T-cell (primary cell): ENCODE measurements around the gene NCOA7. TPM values are rescaled to one million over a fixed set of nuclear protein-coding genes. Genes with fewer than 3 reads are reported as not detected.

Source experiments
- ATAC-seq, 4 experiments: fragments of 200-7000 bp in 3 of 4; fragments of 150-1000 bp in 1 of 4; cut with Tn5 transposase; replicated peaks in 1 of 4; 1 replicate in 3 of 4; 2 replicates in 1 of 4; pipeline ENCODE4 v1.10.0; 2021; ENCODE audit warnings: moderate library complexity in 3 of 4, mild to moderate bottlenecking in 2 of 4, moderate number of reproducible peaks in 1 of 4
- CTCF ChIA-PET, 2 donors: fragments of 300-600 bp; sonication (Branson Sonifier 250); formaldehyde crosslinking; loops; one replicate each; lab custom pipeline; 2022; ENCODE audit warnings: antibody characterized with exemption in 2 of 2; lab: Charles Lee
- POLR2A ChIA-PET, 2 donors: fragments of 300-600 bp; sonication (Branson Sonifier 250); formaldehyde crosslinking; loops; one replicate each; lab custom pipeline; 2022; ENCODE audit warnings: antibody characterized with exemption in 2 of 2; lab: Charles Lee
- DNase-seq, 35 experiments: peaks; one replicate each; pipeline versions ENCODE4 v3.0.0 to v3.0.0-alpha.2; 2013 to 2023
- H3K27ac ChIP-seq: one replicate; pipeline ENCODE4 v1.5.1; 2013; ENCODE audit warnings: low read length
- H3K27me3 ChIP-seq, 2 experiments: replicated peaks in 1 of 2; 1 replicate in 1 of 2; 2 replicates in 1 of 2; pipeline versions ENCODE4 v1.6.1 to v1.7.0; 2013; ENCODE audit warnings: low read length in 1 of 2, mixed read lengths in 1 of 2; ENCODE audit not compliant: control insufficient read depth in 2 of 2, insufficient read depth in 2 of 2; ENCODE audit errors: extremely low read depth in 1 of 2
- H3K36me3 ChIP-seq, 2 donors: 1 replicate in 1 of 2; 2 replicates in 1 of 2; pipeline versions ENCODE4 v1.6.1 to v1.7.0; 2013; ENCODE audit warnings: low read length in 1 of 2; ENCODE audit not compliant: control insufficient read depth in 2 of 2, insufficient read depth in 1 of 2; ENCODE audit errors: extremely low read depth in 1 of 2
- H3K4me1 ChIP-seq, 2 experiments: 1 replicate in 1 of 2; 2 replicates in 1 of 2; pipeline versions ENCODE4 v1.6.1 to v1.7.0; 2013; ENCODE audit warnings: low read length in 2 of 2, mixed read lengths in 1 of 2; ENCODE audit not compliant: insufficient read depth in 2 of 2, control insufficient read depth in 1 of 2; ENCODE audit errors: extremely low read depth in 1 of 2
- H3K4me3 ChIP-seq, 2 donors: 1 replicate in 1 of 2; 2 replicates in 1 of 2; pipeline versions ENCODE4 v1.5.1 to v1.7.0; 2013; ENCODE audit warnings: mild to moderate bottlenecking in 2 of 2, low read length in 1 of 2, moderate library complexity in 1 of 2; ENCODE audit not compliant: control insufficient read depth in 1 of 2; ENCODE audit errors: extremely low read depth in 1 of 2
- H3K9me3 ChIP-seq: 2 replicates; pipeline ENCODE4 v1.7.0; 2013
- H3K27ac Mint-ChIP-seq, 2 donors: one replicate each; pipeline ENCODE4 v1.8.0; 2020 to 2021; ENCODE audit warnings: mild to moderate bottlenecking in 2 of 2, mixed read lengths in 2 of 2
- H3K27me3 Mint-ChIP-seq, 2 donors: one replicate each; pipeline ENCODE4 v1.8.0; 2021 to 2022; ENCODE audit warnings: mixed read lengths in 2 of 2
- H3K36me3 Mint-ChIP-seq: one replicate; pipeline ENCODE4 v1.8.0; 2021; ENCODE audit warnings: mixed read lengths
- H3K4me1 Mint-ChIP-seq, 3 donors: one replicate each; pipeline ENCODE4 v1.8.0; 2020 to 2022; ENCODE audit warnings: mixed read lengths in 3 of 3, mild to moderate bottlenecking in 1 of 3
- H3K4me3 Mint-ChIP-seq, 3 donors: one replicate each; pipeline ENCODE4 v1.8.0; 2020 to 2022; ENCODE audit warnings: mild to moderate bottlenecking in 3 of 3, mixed read lengths in 3 of 3, moderate library complexity in 3 of 3
- H3K9me3 Mint-ChIP-seq, 3 donors: one replicate each; pipeline ENCODE4 v1.8.0; 2020 to 2022; ENCODE audit warnings: mixed read lengths in 3 of 3
- WGBS: methylation state at CpG from one replicate; pipeline ENCODE4 v1.1.5; 2013; ENCODE audit warnings: missing lambda C conversion rate; ENCODE audit not compliant: insufficient coverage; 5-methylcytosine and 5-hydroxymethylcytosine counted together
- total RNA-seq, 35 experiments: library from RNA in 6 of 35; stranded (reverse) in 6 of 35; fragments of 120-200 nt in 1 of 35; gene quantifications; one replicate each; pipeline versions ENCODE4 v1.2.1 to v1.2.4 and lab custom pipeline; 2013 to 2026

Gene NCOA7
- total RNA-seq, 5 donors from 2014 or later (not counting 1 experiment from before 2014, with no cell fraction given) = 40.3 to 51.6 (median 46.4) TPM

- no CpG with 5 or more reads among the region's 1 CpG for WGBS
- Histone ChIP-seq H3K27me3 (no peaks in the 10 kb centered on the region), H3K9me3 (no peaks in the 10 kb centered on the region), H3K27ac (no peak overlapping the region), H3K4me1 (no peaks in the 10 kb centered on the region), H3K4me3 (no peak overlapping the region), H3K36me3 (peaks cover 5 to 61% of the 10 kb centered on the region in 2 donors)
- Mint-ChIP-seq H3K4me3 (no peak overlapping the region), H3K36me3 (peaks cover 52% of the 10 kb centered on the region), H3K9me3 (no peaks in the 10 kb centered on the region), H3K27me3 (no peaks in the 10 kb centered on the region), H3K27ac (no peak overlapping the region), H3K4me1 (peaks cover 0 to 2% (median 0%) of the 10 kb centered on the region in 3 donors)
- ChIA-PET CTCF (no interaction called here), POLR2A (no interaction called here)
- no peak for DNase-seq
- ATAC-seq = no peak
Measured at GRCh38 chr6:125886021-125886420, 95.3 kb downstream of the NCOA7 start.

- Mint-ChIP-seq H3K27ac (peak overlapping the region in 1 of 2 donors; percentile 13), H3K36me3 (peaks cover 55% of the 10 kb centered on the region), H3K27me3 (no peaks in the 10 kb centered on the region), H3K4me1 (peaks cover 0 to 2% (median 0%) of the 10 kb centered on the region in 3 donors), H3K4me3 (no peak overlapping the region), H3K9me3 (no peaks in the 10 kb centered on the region)
- WGBS = no CpG with 5 or more reads among the region's 2 CpGs
- ChIA-PET CTCF (no interaction called here), POLR2A (no interaction called here)
- H3K27ac ChIP-seq = no peak overlapping the region
- H3K9me3 ChIP-seq = no peaks in the 10 kb centered on the region
- no peaks in the 10 kb centered on the region for H3K27me3 ChIP-seq
- peaks cover 3 to 63% of the 10 kb centered on the region in 2 donors for H3K36me3 ChIP-seq
- H3K4me1 ChIP-seq = no peaks in the 10 kb centered on the region
- no peak overlapping the region for H3K4me3 ChIP-seq
- ATAC-seq = no peak
- DNase-seq = no peak
Measured at GRCh38 chr6:125886914-125887313, 96.2 kb downstream of the NCOA7 start.

DNA sequence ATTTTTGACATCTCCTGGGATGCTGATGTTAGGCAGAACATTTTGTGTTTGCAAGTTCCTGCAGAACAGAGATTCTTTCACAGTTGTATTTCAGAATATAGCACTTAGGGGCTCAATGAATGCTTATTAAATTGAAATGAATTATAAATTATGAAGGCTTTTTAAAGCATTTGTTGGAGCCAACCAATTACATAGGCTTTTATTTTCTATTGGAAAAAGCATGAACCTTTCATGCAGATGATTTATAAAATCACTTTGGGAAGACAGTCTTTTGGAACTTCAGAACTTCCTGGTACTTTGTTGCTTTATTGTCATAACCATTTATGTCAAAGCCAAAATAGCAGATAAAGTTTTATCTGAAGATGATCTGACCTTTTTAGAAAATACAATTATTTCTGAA is 96.6 kb downstream of the NCOA7 start:
- POLR2A ChIA-PET = no interaction called here
- H3K27me3 ChIP-seq = no peaks in the 10 kb centered on the region
- H3K9me3 Mint-ChIP-seq = no peaks in the 10 kb centered on the region
- ATAC-seq (no peak), DNase-seq (no peak)
- H3K36me3 Mint-ChIP-seq = peaks cover 54% of the 10 kb centered on the region
- CTCF ChIA-PET = interaction anchor here in 1 of 2 donors (0.8 kb wide), 1 partner anchor 96 kb away, joined by 3 read pairs; no protein-coding TSS in a partner anchor
- H3K27ac ChIP-seq = no peak overlapping the region
- H3K27me3 Mint-ChIP-seq = no peaks in the 10 kb centered on the region
- H3K4me1 ChIP-seq = no peaks in the 10 kb centered on the region
- peaks cover 0 to 2% (median 0%) of the 10 kb centered on the region in 3 donors for H3K4me1 Mint-ChIP-seq
- no peaks in the 10 kb centered on the region for H3K9me3 ChIP-seq
- no peak overlapping the region for H3K27ac Mint-ChIP-seq
- H3K4me3 Mint-ChIP-seq = no peak overlapping the region
- no peak overlapping the region for H3K4me3 ChIP-seq
- H3K36me3 ChIP-seq = peaks cover 0 to 59% of the 10 kb centered on the region in 2 donors

DNA sequence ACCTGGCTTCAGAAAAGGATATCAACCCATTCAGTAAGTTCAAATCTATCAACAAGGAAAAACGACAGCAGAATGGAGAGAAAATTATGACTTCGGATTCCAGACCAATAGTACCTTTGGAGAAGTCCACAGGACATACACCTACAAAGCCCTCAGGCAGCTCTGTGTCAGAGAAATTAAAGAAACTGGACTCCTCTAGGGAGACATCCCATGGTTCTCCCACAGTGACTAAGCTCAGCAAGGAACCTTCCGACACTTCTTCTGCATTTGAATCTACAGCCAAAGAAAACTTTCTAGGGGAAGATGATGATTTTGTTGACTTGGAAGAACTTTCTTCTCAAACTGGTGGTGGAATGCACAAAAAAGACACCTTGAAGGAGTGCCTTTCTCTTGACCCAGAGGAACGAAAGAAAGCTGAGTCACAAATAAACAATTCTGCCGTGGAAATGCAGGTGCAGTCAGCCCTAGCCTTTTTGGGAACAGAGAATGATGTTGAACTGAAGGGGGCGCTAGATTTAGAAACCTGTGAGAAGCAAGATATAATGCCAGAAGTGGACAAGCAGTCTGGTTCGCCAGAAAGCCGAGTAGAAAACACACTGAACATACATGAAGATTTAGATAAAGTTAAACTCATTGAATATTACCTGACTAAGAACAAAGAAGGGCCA is 98.4 kb downstream of the NCOA7 start:
- H3K27me3 Mint-ChIP-seq = no peaks in the 10 kb centered on the region
- H3K36me3 ChIP-seq = peaks cover 0 to 64% of the 10 kb centered on the region in 2 donors
- no peak overlapping the region for H3K27ac ChIP-seq
- peak overlapping the region in 1 of 2 donors; percentile 54 for H3K27ac Mint-ChIP-seq
- peaks cover 44% of the 10 kb centered on the region for H3K36me3 Mint-ChIP-seq
- no peaks in the 10 kb centered on the region for H3K27me3 ChIP-seq
- no peaks in the 10 kb centered on the region for H3K9me3 ChIP-seq
- H3K4me1 ChIP-seq = no peaks in the 10 kb centered on the region
- no peak overlapping the region for H3K4me3 ChIP-seq
- peak in 12 of 35 experiments; percentile 1 to 57 (median 7) for DNase-seq
- WGBS = 60% methylated on average over 1 of the region's 8 CpGs
- ATAC-seq = no peak
- H3K4me1 Mint-ChIP-seq = peaks cover 0 to 2% (median 0%) of the 10 kb centered on the region in 3 donors
- no peaks in the 10 kb centered on the region for H3K9me3 Mint-ChIP-seq
- ChIA-PET POLR2A (no interaction called here), CTCF (interaction anchor here in 1 of 2 donors (0.6 to 0.9 kb wide), 3 partner anchors 64 to 135 kb away, joined by 3 read pairs; no protein-coding TSS in a partner anchor)
- no peak overlapping the region for H3K4me3 Mint-ChIP-seq

- no peak for ATAC-seq
- H3K9me3 ChIP-seq = no peaks in the 10 kb centered on the region
- DNase-seq = no peak
- Mint-ChIP-seq H3K27ac (no peak overlapping the region), H3K4me1 (peaks cover 0 to 13% (median 6%) of the 10 kb centered on the region in 3 donors), H3K36me3 (peaks cover 35% of the 10 kb centered on the region), H3K27me3 (no peaks in the 10 kb centered on the region), H3K9me3 (no peaks in the 10 kb centered on the region), H3K4me3 (no peak overlapping the region)
- CTCF ChIA-PET = interaction anchor here in 1 of 2 donors (0.6 kb wide), 1 partner anchor 87 kb away, joined by 7 read pairs; no protein-coding TSS in a partner anchor
- H3K4me1 ChIP-seq = peaks cover 0 to 6% of the 10 kb centered on the region in 2 experiments
- peaks cover 7 to 23% of the 10 kb centered on the region in 2 donors for H3K36me3 ChIP-seq
- no peak overlapping the region for H3K4me3 ChIP-seq
- H3K27ac ChIP-seq = no peak overlapping the region
- 100% methylated on average over 1 of the region's 2 CpGs for WGBS
- no peaks in the 10 kb centered on the region for H3K27me3 ChIP-seq
- POLR2A ChIA-PET = no interaction called here
Measured at GRCh38 chr6:125899726-125900182, 109.0 kb downstream of the NCOA7 start.

GRCh38 chr6:125904871-125905270 is 114.1 kb downstream of the NCOA7 start:
- Mint-ChIP-seq H3K9me3 (no peaks in the 10 kb centered on the region), H3K27me3 (no peaks in the 10 kb centered on the region), H3K4me1 (peaks cover 0 to 26% (median 9%) of the 10 kb centered on the region in 3 donors), H3K27ac (peak overlapping the region in 1 of 2 donors; percentile 67), H3K36me3 (peaks cover 29% of the 10 kb centered on the region), H3K4me3 (no peak overlapping the region)
- CTCF ChIA-PET = interaction anchor here (0.6 to 1.5 kb wide), 10 partner anchors 15 to 1414 kb away, joined by 3 to 6 read pairs (median 5); partner anchors contain the start of genes HINT3 (in 1 of the 2) and NCOA7 (in 1 of the 2)
- Histone ChIP-seq H3K36me3 (peaks cover 9 to 24% of the 10 kb centered on the region in 2 donors), H3K27me3 (no peaks in the 10 kb centered on the region), H3K9me3 (no peaks in the 10 kb centered on the region), H3K4me1 (peaks cover 0 to 6% of the 10 kb centered on the region in 2 experiments), H3K4me3 (no peak overlapping the region), H3K27ac (no peak overlapping the region)
- POLR2A ChIA-PET = interaction anchor here in 1 of 2 donors (1.0 kb wide), 1 partner anchor 9 kb away, joined by 7 read pairs; no protein-coding TSS in a partner anchor
- DNase-seq (peak in 7 of 35 experiments; percentile 3 to 45 (median 10)), ATAC-seq (peak; percentile 61 to 91 (median 69))
- 52% methylated on average over 3 of the region's 3 CpGs for WGBS
